ENCODE results near the gene SHCBP1L.
"Not testable (repeated sequence)": the region's sequence is repeated elsewhere in the genome, so short reads cannot be mapped to it uniquely, and the experiment has no call there.

The SHCBP1L gene

DNA sequence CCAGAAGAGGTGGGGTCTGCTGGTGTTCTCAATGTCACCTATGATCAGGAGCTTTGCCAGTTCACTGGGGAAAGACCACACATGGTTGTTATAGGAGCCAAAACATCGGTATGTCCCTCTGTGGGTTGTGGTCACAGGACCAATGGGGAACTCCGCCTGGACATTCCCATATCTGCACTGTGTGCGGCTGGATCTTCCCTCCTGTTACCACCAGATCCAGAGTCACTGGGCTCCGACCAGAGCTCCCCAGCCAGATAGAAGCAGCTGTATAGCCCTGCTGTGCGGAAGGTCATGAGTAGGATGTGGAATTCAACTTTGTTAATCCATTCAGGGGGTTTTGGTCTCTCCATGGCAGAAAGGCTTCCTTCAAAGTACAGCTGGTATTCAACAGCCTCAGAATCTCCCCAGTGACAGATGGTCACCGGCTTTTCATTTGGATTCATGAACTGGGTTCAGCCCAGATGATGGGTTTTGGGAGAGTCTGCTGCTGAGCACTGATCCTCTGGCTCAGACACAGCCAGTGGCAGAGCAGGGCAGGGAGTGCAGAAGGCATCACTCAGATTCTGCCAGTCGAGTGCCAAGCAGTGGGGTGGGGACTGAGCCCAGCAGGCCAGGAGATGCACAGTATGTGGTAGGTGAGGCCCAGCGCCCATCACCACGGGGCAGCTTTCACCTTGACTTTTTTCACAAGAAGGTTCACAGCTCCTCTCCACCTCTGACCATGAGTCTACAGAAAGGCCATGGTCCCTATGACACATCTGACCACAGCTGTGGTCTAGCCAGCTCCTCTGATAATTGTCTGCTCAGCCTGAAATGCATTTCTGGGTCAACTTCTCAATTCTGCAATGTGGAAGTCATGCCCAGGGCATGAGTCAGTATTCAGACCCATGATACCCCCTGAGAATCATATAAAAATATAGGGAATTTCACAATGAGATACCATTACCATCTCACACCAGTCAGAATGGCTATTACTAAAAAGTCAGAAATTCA lies 2.9 kb upstream of the SHCBP1L start:
- H3K4me3 ChIP-seq (ENCODE audit: low read depth in 1 of 2, low read length in 1 of 2): no peak overlapping the region
- H3K36me3 ChIP-seq: no peaks in the 10 kb centered on the region
- peaks cover 56% of the 10 kb centered on the region for H3K27me3 ChIP-seq
- H3K9me3 ChIP-seq: no peaks in the 10 kb centered on the region
- H3K4me1 ChIP-seq (ENCODE audit: control insufficient read depth in 1 of 2, insufficient read depth in 1 of 2, low read depth in 1 of 2, low read length in 1 of 2): peaks cover 2 to 6% of the 10 kb centered on the region in 2 experiments
- H3K27ac ChIP-seq: no peak overlapping the region
- TF ChIP-seq, protein P1, sequence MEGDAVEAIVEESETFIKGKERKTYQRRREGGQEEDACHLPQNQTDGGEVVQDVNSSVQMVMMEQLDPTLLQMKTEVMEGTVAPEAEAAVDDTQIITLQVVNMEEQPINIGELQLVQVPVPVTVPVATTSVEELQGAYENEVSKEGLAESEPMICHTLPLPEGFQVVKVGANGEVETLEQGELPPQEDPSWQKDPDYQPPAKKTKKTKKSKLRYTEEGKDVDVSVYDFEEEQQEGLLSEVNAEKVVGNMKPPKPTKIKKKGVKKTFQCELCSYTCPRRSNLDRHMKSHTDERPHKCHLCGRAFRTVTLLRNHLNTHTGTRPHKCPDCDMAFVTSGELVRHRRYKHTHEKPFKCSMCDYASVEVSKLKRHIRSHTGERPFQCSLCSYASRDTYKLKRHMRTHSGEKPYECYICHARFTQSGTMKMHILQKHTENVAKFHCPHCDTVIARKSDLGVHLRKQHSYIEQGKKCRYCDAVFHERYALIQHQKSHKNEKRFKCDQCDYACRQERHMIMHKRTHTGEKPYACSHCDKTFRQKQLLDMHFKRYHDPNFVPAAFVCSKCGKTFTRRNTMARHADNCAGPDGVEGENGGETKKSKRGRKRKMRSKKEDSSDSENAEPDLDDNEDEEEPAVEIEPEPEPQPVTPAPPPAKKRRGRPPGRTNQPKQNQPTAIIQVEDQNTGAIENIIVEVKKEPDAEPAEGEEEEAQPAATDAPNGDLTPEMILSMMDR (IDR thresholded peaks at IDR 0.05): no peak

DNA sequence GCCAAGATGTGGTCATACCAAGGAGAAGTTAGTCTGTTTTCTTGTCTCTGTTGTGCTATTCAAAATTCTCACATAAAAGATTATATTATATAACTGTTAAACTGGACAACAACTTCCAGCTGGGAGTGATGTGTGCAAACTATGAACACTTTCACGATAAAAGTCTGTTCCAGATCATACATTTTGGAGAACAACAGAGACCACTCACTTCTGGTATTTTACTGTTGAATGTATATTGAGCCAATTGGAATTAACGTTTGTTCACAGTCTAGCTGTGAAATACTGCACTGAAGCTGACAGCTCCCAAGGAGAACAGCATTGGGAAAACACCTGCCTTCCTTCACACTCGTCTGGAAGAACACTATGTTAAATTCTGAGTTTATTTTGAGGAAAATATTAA lies 860 bp upstream of the SHCBP1L start:
- Histone ChIP-seq H3K4me1 (ENCODE audit: control insufficient read depth in 1 of 2, insufficient read depth in 1 of 2, low read depth in 1 of 2, low read length in 1 of 2) (peaks cover 2 to 6% of the 10 kb centered on the region in 2 experiments), H3K4me3 (ENCODE audit: low read depth in 1 of 2, low read length in 1 of 2) (no peak overlapping the region), H3K36me3 (no peaks in the 10 kb centered on the region), H3K27me3 (peaks cover 69% of the 10 kb centered on the region), H3K27ac (no peak overlapping the region), H3K9me3 (no peaks in the 10 kb centered on the region)
- TF ChIP-seq, protein P1 (IDR thresholded peaks at IDR 0.05): no peak

- H3K27me3 ChIP-seq: peaks cover 81% of the 10 kb centered on the region
- H3K36me3 ChIP-seq; H3K9me3 ChIP-seq; H3K4me3 ChIP-seq (ENCODE audit: low read depth in 1 of 2, low read length in 1 of 2); H3K4me1 ChIP-seq (ENCODE audit: control insufficient read depth in 1 of 2, insufficient read depth in 1 of 2, low read depth in 1 of 2, low read length in 1 of 2); H3K27ac ChIP-seq: not testable (repeated sequence)
Measured at GRCh38 chr1:182943336-182943735, 9.6 kb downstream of the SHCBP1L start.

DNA sequence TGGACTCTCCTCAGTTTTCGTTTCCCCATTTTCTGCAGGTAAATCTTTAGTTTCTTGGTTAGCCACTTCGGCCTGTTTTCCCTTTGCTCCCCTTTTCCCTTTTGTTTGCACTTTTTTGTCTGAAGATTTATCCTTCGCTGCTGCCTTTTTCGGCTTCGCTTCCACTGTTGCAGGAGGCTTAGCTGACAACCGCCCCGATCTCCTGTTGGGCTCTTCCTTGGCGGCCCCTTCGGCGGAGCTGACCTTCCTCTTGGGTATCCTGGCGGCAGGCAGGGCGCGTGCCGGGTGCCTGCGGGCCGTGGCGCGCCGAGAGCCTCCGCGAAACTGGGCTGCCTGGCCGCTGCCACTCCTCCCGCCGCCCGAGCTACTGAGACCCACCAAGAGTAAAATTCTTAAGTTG lies 10.8 kb downstream of the SHCBP1L start:
- H3K4me3 ChIP-seq (ENCODE audit: low read depth in 1 of 2, low read length in 1 of 2); H3K4me1 ChIP-seq (ENCODE audit: control insufficient read depth in 1 of 2, insufficient read depth in 1 of 2, low read depth in 1 of 2, low read length in 1 of 2); H3K9me3 ChIP-seq; H3K36me3 ChIP-seq; H3K27ac ChIP-seq: not testable (repeated sequence)
- peaks cover 77% of the 10 kb centered on the region for H3K27me3 ChIP-seq

GRCh38 chr1:182939413-182939812 lies 13.6 kb downstream of the SHCBP1L start:
- H3K9me3 ChIP-seq: no peaks in the 10 kb centered on the region
- TF ChIP-seq, protein P1 (IDR thresholded peaks at IDR 0.05): no peak
- H3K4me1 ChIP-seq (ENCODE audit: control insufficient read depth in 1 of 2, insufficient read depth in 1 of 2, low read depth in 1 of 2, low read length in 1 of 2): no peaks in the 10 kb centered on the region
- no peak overlapping the region for H3K27ac ChIP-seq
- H3K4me3 ChIP-seq (ENCODE audit: low read depth in 1 of 2, low read length in 1 of 2): no peak overlapping the region
- no peaks in the 10 kb centered on the region for H3K36me3 ChIP-seq
- peaks cover 61% of the 10 kb centered on the region for H3K27me3 ChIP-seq

- Histone ChIP-seq H3K36me3 (no peaks in the 10 kb centered on the region), H3K27me3 (peaks cover 25% of the 10 kb centered on the region), H3K27ac (no peak overlapping the region), H3K4me3 (ENCODE audit: low read depth in 1 of 2, low read length in 1 of 2) (no peak overlapping the region), H3K9me3 (no peaks in the 10 kb centered on the region), H3K4me1 (ENCODE audit: control insufficient read depth in 1 of 2, insufficient read depth in 1 of 2, low read depth in 1 of 2, low read length in 1 of 2) (no peaks in the 10 kb centered on the region)
- TF ChIP-seq, protein P1 (IDR thresholded peaks at IDR 0.05): no peak
Measured at GRCh38 chr1:182935716-182936115, 17.2 kb downstream of the SHCBP1L start.
